Choroid plexus epithelial cell (primary cell): ENCODE measurements around the gene RAD51B.

Experiments
- DNase-seq: peaks from one replicate; pipeline ENCODE4 v3.0.0-alpha.2; 2010; ENCODE audit warnings: low read depth
- H3K4me3 ChIP-seq: 2 replicates; pipeline ENCODE4 v1.5.1; 2011; ENCODE audit warnings: low read depth, mild to moderate bottlenecking, control low read depth, low read length, moderate library complexity
- TF ChIP-seq, protein P1 (sequence below): conservative IDR thresholded peaks from 2 replicates; pipeline ENCODE4 v1.5.1; 2011; ENCODE audit warnings: low read depth, mild to moderate bottlenecking, control low read depth, inconsistent platforms, low read length, moderate library complexity

Gene RAD51B

DNA sequence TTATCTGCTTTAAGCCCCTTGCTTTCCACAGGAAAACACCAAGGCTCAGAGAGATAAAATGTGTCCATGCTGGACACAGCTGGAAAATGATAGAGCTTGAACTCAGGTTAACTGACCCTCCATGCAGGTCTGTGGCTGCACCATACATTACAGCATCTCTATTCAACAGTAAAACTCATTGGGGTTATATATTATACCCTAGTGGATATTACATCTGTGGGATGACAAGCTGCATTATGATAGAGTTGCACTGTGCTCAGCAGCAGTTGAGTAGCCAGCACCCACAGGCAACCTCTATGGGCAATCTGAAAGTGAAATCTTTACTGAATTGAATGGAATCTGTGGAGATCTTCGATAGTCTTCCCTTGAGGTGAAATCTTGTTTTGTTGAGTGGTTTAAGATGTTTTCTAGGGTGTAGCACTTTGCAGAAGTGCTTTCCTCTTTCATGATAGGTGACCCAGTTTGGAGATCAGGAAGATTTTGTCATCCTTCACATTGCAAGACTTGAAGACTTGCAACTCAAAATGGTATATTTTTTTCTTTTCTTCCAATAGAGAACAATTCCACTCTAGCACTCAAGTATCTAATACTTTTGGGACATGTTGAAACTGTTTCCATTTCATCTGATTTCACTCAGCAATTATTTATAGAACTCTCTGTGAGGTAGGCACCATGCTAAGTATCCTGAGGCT, 389.2 kb downstream of the RAD51B start:
- DNase-seq: no peak
- TF ChIP-seq, protein P1, sequence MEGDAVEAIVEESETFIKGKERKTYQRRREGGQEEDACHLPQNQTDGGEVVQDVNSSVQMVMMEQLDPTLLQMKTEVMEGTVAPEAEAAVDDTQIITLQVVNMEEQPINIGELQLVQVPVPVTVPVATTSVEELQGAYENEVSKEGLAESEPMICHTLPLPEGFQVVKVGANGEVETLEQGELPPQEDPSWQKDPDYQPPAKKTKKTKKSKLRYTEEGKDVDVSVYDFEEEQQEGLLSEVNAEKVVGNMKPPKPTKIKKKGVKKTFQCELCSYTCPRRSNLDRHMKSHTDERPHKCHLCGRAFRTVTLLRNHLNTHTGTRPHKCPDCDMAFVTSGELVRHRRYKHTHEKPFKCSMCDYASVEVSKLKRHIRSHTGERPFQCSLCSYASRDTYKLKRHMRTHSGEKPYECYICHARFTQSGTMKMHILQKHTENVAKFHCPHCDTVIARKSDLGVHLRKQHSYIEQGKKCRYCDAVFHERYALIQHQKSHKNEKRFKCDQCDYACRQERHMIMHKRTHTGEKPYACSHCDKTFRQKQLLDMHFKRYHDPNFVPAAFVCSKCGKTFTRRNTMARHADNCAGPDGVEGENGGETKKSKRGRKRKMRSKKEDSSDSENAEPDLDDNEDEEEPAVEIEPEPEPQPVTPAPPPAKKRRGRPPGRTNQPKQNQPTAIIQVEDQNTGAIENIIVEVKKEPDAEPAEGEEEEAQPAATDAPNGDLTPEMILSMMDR: no peak
- H3K4me3 ChIP-seq: no peak overlapping the region

DNA sequence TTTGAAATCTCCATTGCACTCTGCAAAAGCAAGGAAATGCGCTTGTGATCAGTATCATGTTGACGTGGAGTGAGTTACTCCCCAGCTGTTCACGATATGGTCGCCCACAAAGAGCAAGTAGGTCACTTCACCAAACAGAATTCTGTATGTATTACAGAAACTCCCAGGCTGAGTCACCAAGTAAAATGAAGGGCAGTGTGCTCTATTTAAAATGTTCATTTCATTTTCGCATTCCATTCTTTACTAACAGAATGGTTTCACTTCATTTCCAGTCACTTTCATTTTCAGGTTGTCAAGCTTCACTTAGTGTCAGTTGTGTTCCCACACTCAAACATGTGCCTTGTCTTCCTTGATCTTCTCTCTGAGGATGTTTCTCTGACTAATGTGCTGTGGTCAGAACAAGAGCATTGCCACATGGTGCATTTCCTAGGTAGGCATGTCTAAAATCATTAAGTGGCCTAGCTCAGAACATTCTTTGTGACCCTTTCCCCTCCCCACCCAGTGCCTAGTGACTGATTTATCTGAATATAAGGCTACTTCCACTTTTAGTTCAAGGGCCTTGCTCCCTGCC, 391.2 kb downstream of the RAD51B start:
- peak; percentile 98 for DNase-seq
- TF ChIP-seq, protein P1: no peak
- no peak overlapping the region for H3K4me3 ChIP-seq

DNA sequence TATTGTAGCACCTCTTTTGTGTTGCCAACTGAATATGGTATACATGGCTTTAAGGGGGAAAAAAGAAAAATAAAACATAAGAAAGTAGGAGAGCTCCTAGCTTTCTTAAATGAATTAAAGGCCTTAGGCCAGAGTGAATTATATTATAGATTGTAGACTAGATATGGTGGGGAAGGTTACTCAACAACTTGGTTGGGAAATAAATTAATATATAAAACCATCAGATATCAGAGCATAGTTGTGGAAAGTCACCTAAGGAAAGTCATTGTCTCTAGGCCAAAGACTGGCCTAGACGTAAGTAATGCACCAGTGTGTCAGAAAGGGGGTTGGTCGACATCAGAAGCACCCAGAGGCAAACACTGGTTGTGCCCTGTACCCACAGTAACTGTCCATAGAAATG, 391.8 kb downstream of the RAD51B start:
- no peak overlapping the region for H3K4me3 ChIP-seq
- TF ChIP-seq, protein P1: no peak
- DNase-seq: peak; percentile 29

DNA sequence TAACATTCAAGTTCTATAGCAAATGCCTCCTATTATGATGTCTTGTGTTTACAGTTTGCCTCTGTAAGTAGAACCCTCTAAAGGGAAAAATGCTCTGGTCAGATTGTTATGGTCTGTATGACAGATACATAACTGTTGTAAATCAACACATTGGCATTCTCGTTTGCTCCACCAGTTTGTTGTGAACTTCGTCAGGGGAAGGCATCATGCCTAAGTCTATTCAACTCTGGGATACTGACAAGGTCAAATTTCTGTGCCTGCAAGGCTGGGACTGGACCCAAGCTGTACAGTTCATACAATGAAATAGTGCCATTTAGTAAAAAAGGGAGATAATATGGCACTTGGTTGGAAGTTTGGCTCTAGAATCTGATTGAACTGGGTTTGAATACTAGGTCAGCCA, 392.3 kb downstream of the RAD51B start:
- TF ChIP-seq, protein P1: no peak
- DNase-seq: no peak
- H3K4me3 ChIP-seq: no peak overlapping the region

DNA sequence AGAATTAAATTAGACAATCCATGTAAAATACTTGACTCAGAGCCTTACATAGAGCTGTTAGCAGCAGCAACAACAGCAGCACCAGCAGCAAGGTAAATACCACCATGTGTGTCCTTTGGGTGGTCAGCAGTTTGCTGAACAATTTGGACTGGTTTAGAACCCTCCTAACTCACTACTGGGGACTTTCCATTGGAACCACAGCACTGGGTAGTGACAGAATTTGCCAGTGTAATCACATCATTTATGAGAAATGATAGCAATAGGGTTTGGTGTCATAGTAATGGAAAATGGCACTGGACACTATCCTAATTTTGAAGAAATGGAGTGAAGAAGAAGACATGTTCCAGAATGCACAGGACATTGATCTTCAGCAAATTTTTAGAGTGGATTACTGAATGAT, 392.8 kb downstream of the RAD51B start:
- DNase-seq: no peak
- H3K4me3 ChIP-seq: no peak overlapping the region
- TF ChIP-seq, protein P1: no peak

DNA sequence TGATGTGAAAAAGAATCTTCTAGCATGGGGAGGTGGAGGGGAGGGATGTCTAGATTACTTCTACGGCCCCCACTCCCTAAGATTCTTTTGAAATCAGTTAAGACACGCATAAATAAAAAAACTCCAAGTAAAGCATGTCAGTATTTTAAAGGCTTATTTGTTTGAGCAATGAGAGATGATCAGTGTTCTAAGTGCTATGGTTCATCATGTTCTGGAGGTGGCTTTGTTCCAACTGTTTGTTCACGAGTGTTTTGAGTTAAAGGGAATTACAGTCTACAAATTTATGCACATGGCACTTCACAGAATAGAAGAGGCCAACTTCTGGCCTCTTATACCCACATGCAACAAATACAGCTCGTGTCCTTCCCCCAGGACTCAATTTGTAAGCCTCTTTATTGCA, 394.9 kb downstream of the RAD51B start:
- DNase-seq: peak; percentile 21
- TF ChIP-seq, protein P1: no peak
- H3K4me3 ChIP-seq: no peak overlapping the region

DNA sequence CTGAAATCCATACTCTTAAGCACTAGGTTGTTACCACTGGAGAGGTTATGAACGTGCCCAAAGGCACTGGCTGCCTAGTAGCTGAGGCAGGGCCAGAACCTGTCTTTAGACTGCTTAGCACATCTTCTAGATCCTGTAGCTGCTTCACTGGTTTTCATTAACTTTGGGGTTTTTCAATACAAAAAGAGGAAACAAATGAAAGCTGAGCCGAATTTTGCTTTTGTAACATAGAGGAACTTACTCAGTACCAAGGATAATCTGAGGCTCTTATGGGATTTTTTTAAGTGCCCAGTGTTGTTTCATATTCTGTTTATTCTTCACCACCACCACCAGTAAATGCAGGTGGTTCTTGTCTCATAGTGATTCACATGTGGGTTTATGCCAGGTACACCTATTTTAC, 396.1 kb downstream of the RAD51B start:
- DNase-seq: no peak
- no peak overlapping the region for H3K4me3 ChIP-seq
- TF ChIP-seq, protein P1: no peak
